Panc1 (cell line): ENCODE results near the gene KLC1. TPM values are rescaled to one million over a fixed set of nuclear protein-coding genes. Genes with fewer than 3 reads are reported as not detected.

Experiments used
- ATAC-seq: fragments of 200-7000 bp; cut with Tn5 transposase; 2 replicates; pipeline ENCODE4 v1.9.1; 2020; ENCODE audit warnings: mild to moderate bottlenecking, moderate library complexity
- BruUV-seq: library from RNA; stranded (reverse); fragments of 400-500 nt; replicated peaks from 2 replicates; lab custom pipeline; 2021; lab: Mats Ljungman, UMichigan
- CTCF ChIA-PET: fragments of 300-600 bp; sonication (Branson Sonifier 250); formaldehyde crosslinking; loops from one replicate; lab custom pipeline; 2022; ENCODE audit warnings: antibody characterized with exemption; lab: Charles Lee
- POLR2A ChIA-PET: fragments of 300-600 bp; sonication (Branson Sonifier 250); formaldehyde crosslinking; loops from one replicate; lab custom pipeline; 2022; ENCODE audit warnings: antibody characterized with exemption; lab: Charles Lee
- DNase-seq: peaks from one replicate; pipeline ENCODE4 v3.0.0-alpha.2; 2010; ENCODE audit warnings: low read depth, low spot score
- H3K27ac ChIP-seq: 2 replicates; pipeline ENCODE4 v1.5.1; 2011; ENCODE audit warnings: mild to moderate bottlenecking, low read length, inconsistent platforms
- H3K27me3 ChIP-seq: fragments of 200-500 bp; sonication (Bioruptor generic); 2 replicates; pipeline ENCODE4 v1.6.0; 2014; ENCODE audit warnings: low read length, inconsistent platforms; ENCODE audit not compliant: control insufficient read depth, insufficient read depth
- H3K36me3 ChIP-seq: fragments of 200-500 bp; sonication (Bioruptor generic); 2 replicates; pipeline ENCODE4 v1.5.1; 2014; ENCODE audit warnings: inconsistent platforms, mild to moderate bottlenecking, low read length, moderate library complexity; ENCODE audit not compliant: control insufficient read depth, insufficient read depth
- H3K4me1 ChIP-seq: 2 replicates; pipeline ENCODE4 v1.5.1; 2011; ENCODE audit warnings: inconsistent platforms, mild to moderate bottlenecking, low read length, moderate library complexity; ENCODE audit not compliant: control insufficient read depth, insufficient read depth
- H3K4me3 ChIP-seq, 2 experiments: 2 replicates each; pipeline ENCODE4 v1.5.1; 2011 to 2012; ENCODE audit warnings: low read depth in 2 of 2, low read length in 2 of 2, mild to moderate bottlenecking in 2 of 2, inconsistent platforms in 1 of 2, moderate library complexity in 1 of 2
- H3K9me3 ChIP-seq: fragments of 200-500 bp; sonication (Bioruptor generic); 2 replicates; pipeline ENCODE4 v1.5.1; 2014; ENCODE audit warnings: low read depth, mild to moderate bottlenecking, inconsistent platforms, low read length, moderate library complexity; ENCODE audit not compliant: control insufficient read depth, insufficient read depth
- POLR2AphosphoS5 ChIP-seq: IDR thresholded peaks from 2 replicates; pipeline ENCODE4 v1.6.1; 2012; ENCODE audit warnings: mild to moderate bottlenecking, low read depth, low read length, moderate library complexity
- SIN3A ChIP-seq: IDR thresholded peaks from 2 replicates; pipeline ENCODE4 v1.6.1; 2012; ENCODE audit warnings: low read depth, mild to moderate bottlenecking, low read length, moderate library complexity, borderline replicate concordance; ENCODE audit not compliant: insufficient read depth
- TCF7L2 ChIP-seq: IDR thresholded peaks from 2 replicates; pipeline ENCODE4 v1.6.1; 2011; ENCODE audit warnings: mild to moderate bottlenecking, low read depth, low read length, inconsistent platforms
- in situ Hi-C: cut with HindIII; loops from 2 replicates; pipeline ENCODE4 v1.10.0; 2016; ENCODE audit warnings: low sequenced_read_pairs, low pct_unique_long_range_greater_than_20kb
- intact Hi-C: fragments of 100-400 bp; cut with micrococcal nuclease; formaldehyde crosslinking; loops from one replicate; pipeline ENCODE4 v1.10.0; 2022; ENCODE audit not compliant: unreplicated experiment
- total RNA-seq: library from RNA; stranded (reverse); gene quantifications from one replicate; pipeline ENCODE4 v1.2.1, GENCODE V29; 2021; ENCODE audit not compliant: unreplicated experiment
- TF ChIP-seq, protein P1 (sequence below), 2 experiments: IDR thresholded peaks; 2 replicates each; pipeline ENCODE4 v1.6.1; 2011 to 2012; ENCODE audit warnings: low read depth in 2 of 2, control low read depth in 1 of 2, low read length in 1 of 2, mild to moderate bottlenecking in 1 of 2, moderate library complexity in 1 of 2; ENCODE audit not compliant: insufficient read depth in 1 of 2
- TF ChIP-seq, protein P2 (sequence below): fragments of 450-650 bp; IDR thresholded peaks from 2 replicates; pipeline ENCODE4 v1.5.1; 2017; ENCODE audit warnings: mild to moderate bottlenecking

Gene KLC1
- total RNA-seq, 1 experiment from 2014 or later = 98.0 TPM

DNA sequence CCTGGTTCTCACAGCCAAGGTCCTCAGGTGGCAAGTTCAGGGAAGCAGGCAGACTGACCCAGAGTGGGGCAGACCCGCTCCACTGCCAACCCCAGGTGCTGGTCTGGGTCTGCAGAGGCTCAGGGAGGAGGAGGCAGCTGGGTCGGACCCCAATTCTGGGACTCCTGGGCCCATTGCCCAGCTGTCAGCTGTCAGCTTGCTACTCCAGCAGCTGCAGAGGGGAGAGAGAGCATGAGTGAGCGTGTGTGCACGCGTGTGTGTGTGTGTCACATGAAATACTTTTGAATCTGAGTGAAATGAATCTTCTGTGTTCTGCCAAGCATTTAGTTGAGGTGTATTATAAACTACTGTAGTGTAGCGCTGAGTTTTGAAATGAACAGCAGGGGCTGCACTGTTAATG lies 55.5 kb downstream of the KLC1 start:
- no peak overlapping the region for H3K4me3 ChIP-seq
- H3K27me3 ChIP-seq = no peaks in the 10 kb centered on the region
- intact Hi-C loops (no loop called here), in situ Hi-C loops (no loop called here)
- ATAC-seq (no peak), DNase-seq (no peak)
- H3K9me3 ChIP-seq = no peaks in the 10 kb centered on the region
- H3K27ac ChIP-seq = no peak overlapping the region
- peaks cover 9% of the 10 kb centered on the region; the same call in 1 of the 2 replicates for H3K36me3 ChIP-seq
- TF ChIP-seq, protein P1, sequence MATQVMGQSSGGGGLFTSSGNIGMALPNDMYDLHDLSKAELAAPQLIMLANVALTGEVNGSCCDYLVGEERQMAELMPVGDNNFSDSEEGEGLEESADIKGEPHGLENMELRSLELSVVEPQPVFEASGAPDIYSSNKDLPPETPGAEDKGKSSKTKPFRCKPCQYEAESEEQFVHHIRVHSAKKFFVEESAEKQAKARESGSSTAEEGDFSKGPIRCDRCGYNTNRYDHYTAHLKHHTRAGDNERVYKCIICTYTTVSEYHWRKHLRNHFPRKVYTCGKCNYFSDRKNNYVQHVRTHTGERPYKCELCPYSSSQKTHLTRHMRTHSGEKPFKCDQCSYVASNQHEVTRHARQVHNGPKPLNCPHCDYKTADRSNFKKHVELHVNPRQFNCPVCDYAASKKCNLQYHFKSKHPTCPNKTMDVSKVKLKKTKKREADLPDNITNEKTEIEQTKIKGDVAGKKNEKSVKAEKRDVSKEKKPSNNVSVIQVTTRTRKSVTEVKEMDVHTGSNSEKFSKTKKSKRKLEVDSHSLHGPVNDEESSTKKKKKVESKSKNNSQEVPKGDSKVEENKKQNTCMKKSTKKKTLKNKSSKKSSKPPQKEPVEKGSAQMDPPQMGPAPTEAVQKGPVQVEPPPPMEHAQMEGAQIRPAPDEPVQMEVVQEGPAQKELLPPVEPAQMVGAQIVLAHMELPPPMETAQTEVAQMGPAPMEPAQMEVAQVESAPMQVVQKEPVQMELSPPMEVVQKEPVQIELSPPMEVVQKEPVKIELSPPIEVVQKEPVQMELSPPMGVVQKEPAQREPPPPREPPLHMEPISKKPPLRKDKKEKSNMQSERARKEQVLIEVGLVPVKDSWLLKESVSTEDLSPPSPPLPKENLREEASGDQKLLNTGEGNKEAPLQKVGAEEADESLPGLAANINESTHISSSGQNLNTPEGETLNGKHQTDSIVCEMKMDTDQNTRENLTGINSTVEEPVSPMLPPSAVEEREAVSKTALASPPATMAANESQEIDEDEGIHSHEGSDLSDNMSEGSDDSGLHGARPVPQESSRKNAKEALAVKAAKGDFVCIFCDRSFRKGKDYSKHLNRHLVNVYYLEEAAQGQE (IDR thresholded peaks at IDR 0.05; ENCODE audit: insufficient read depth in 1 of 2, low read depth in 2 of 2, low read length in 1 of 2) = no peak
- TF ChIP-seq TCF7L2 = no peak
- TF ChIP-seq, protein P2, sequence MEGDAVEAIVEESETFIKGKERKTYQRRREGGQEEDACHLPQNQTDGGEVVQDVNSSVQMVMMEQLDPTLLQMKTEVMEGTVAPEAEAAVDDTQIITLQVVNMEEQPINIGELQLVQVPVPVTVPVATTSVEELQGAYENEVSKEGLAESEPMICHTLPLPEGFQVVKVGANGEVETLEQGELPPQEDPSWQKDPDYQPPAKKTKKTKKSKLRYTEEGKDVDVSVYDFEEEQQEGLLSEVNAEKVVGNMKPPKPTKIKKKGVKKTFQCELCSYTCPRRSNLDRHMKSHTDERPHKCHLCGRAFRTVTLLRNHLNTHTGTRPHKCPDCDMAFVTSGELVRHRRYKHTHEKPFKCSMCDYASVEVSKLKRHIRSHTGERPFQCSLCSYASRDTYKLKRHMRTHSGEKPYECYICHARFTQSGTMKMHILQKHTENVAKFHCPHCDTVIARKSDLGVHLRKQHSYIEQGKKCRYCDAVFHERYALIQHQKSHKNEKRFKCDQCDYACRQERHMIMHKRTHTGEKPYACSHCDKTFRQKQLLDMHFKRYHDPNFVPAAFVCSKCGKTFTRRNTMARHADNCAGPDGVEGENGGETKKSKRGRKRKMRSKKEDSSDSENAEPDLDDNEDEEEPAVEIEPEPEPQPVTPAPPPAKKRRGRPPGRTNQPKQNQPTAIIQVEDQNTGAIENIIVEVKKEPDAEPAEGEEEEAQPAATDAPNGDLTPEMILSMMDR = no peak
- TF ChIP-seq POLR2AphosphoS5 = no peak
- TF ChIP-seq SIN3A = no peak
- no TSS peak for BruUV-seq
- ChIA-PET CTCF (no interaction called here), POLR2A (no interaction called here)
- H3K4me1 ChIP-seq = no peaks in the 10 kb centered on the region

DNA sequence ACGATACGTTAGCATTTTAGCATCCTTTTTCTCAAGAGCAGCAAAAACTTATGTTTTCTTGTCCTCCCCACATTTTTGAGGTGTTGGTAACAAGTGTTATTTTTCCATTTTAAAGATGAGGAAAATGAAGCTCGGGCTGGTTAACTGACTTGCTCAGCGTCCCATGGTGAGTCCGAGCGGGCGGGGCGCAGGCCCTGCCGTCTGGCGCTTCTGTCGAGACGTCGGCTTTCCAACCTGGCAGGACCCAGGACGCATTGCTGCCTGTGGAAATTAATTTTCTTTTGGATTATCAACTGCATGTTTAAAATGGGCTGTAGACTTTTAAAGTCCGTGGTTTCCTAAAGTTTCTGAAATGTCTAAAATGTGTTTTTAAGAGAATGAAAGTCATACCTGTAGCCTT lies 55.9 kb downstream of the KLC1 start:
- DNase-seq (no peak), ATAC-seq (no peak)
- no TSS peak for BruUV-seq
- in situ Hi-C loops = no loop called here
- Histone ChIP-seq H3K9me3 (no peaks in the 10 kb centered on the region), H3K36me3 (peaks cover 9% of the 10 kb centered on the region; the same call in 1 of the 2 replicates), H3K27me3 (no peaks in the 10 kb centered on the region), H3K4me1 (no peaks in the 10 kb centered on the region), H3K27ac (no peak overlapping the region), H3K4me3 (no peak overlapping the region)
- CTCF ChIA-PET = no interaction called here
- intact Hi-C loops = no loop called here
- POLR2A ChIA-PET = no interaction called here
- TF ChIP-seq, protein P2 = no peak
- TF ChIP-seq SIN3A (no peak), TCF7L2 (no peak), POLR2AphosphoS5 (no peak)
- TF ChIP-seq, protein P1 (IDR thresholded peaks at IDR 0.05; ENCODE audit: insufficient read depth in 1 of 2, low read depth in 2 of 2, low read length in 1 of 2) = no peak
